Psoas muscle (tissue), 8 donors: ENCODE results near the gene HRK. TPM values are rescaled to one million over a fixed set of nuclear protein-coding genes. Genes with fewer than 3 reads are reported as not detected.

Source experiments
- ATAC-seq, 4 donors: fragments of 200-7000 bp; cut with Tn5 transposase; one replicate each; pipeline ENCODE4 v1.9.1; 2020; ENCODE audit warnings: moderate library complexity in 3 of 4, mild to moderate bottlenecking in 2 of 4
- DNase-seq, 2 donors: peaks; one replicate each; pipeline ENCODE4 v3.0.0-alpha.2; 2020
- H3K27ac ChIP-seq: fragments of 200-600 bp; one replicate; pipeline ENCODE4 v1.8.0; 2022
- H3K27me3 ChIP-seq, 3 donors: fragments of 200-600 bp in 1 of 3; one replicate each; pipeline versions ENCODE4 v1.6.1 to v1.8.0; 2013 to 2022; ENCODE audit warnings: low read length in 2 of 3, mild to moderate bottlenecking in 2 of 3, moderate library complexity in 1 of 3; ENCODE audit not compliant: insufficient read depth in 3 of 3
- H3K36me3 ChIP-seq, 2 donors: fragments of 200-600 bp in 1 of 2; one replicate each; pipeline versions ENCODE4 v1.6.1 to v1.8.0; 2013 to 2022; ENCODE audit warnings: low read depth in 1 of 2, mild to moderate bottlenecking in 1 of 2, moderate library complexity in 1 of 2; ENCODE audit not compliant: insufficient read depth in 1 of 2
- H3K4me1 ChIP-seq: fragments of 200-600 bp; one replicate; pipeline ENCODE4 v1.8.0; 2022
- H3K4me3 ChIP-seq: fragments of 200-600 bp; one replicate; pipeline ENCODE4 v1.8.0; 2022; ENCODE audit warnings: mild to moderate bottlenecking
- H3K9me3 ChIP-seq: fragments of 200-600 bp; one replicate; pipeline ENCODE4 v1.8.0; 2022
- CTCF ChIP-seq: fragments of 200-600 bp; IDR thresholded peaks from one replicate; pipeline ENCODE4 v1.8.0; 2022; ENCODE audit warnings: antibody characterized with exemption
- WGBS, 3 donors: extraction: QIAGEN DNeasy Blood & Tissue Kit; methylation state at CpG; one replicate each; pipeline versions ENCODE4 v1.1.6 to v1.1.7; 2013; 5-methylcytosine and 5-hydroxymethylcytosine counted together
- intact Hi-C, 2 donors: fragments of 100-400 bp; cut with DNase I; formaldehyde crosslinking; loops; one replicate each; pipeline versions ENCODE4 v1.11.0 to v1.14.2; 2022
- polyA plus RNA-seq, 3 donors: library from polyadenylated mRNA; stranded (reverse); fragments of 200-250 nt; gene quantifications; one replicate each; pipeline ENCODE4 v1.2.3, GENCODE V29; 2013
- total RNA-seq, 4 donors: library from RNA; stranded (reverse); fragmentation: NEBNext Ultra II Directional in 2 of 4; extraction: Animal tissue kit (Norgen Biotek cat#: 25700) in 2 of 4; gene quantifications; one replicate each; pipeline versions ENCODE4 v1.2.1 to v1.2.4, GENCODE V29; 2021 to 2023
- donor health status: healthy with polysubstance abuse.
- donor health status: DM: no; HTN: no; CAD: no; lungs with moderate emphysema.
- donor health status: Bipolar disorder and iron deficiency.
- donor health status: healthy.
- donor health status: DM: yes; HTN: yes; CAD: no.
- donor health status: DM: no; HTN: no; CAD: no.
- donor health status: DM: no; HTN: no; CAD: no.
- donor health status: DM: yes; HTN: yes; CAD: no.

HRK gene
- total and polyA plus RNA-seq, 7 donors, result under 0.01 to 0.60 (median 0.01) TPM; not detected in 2

DNA sequence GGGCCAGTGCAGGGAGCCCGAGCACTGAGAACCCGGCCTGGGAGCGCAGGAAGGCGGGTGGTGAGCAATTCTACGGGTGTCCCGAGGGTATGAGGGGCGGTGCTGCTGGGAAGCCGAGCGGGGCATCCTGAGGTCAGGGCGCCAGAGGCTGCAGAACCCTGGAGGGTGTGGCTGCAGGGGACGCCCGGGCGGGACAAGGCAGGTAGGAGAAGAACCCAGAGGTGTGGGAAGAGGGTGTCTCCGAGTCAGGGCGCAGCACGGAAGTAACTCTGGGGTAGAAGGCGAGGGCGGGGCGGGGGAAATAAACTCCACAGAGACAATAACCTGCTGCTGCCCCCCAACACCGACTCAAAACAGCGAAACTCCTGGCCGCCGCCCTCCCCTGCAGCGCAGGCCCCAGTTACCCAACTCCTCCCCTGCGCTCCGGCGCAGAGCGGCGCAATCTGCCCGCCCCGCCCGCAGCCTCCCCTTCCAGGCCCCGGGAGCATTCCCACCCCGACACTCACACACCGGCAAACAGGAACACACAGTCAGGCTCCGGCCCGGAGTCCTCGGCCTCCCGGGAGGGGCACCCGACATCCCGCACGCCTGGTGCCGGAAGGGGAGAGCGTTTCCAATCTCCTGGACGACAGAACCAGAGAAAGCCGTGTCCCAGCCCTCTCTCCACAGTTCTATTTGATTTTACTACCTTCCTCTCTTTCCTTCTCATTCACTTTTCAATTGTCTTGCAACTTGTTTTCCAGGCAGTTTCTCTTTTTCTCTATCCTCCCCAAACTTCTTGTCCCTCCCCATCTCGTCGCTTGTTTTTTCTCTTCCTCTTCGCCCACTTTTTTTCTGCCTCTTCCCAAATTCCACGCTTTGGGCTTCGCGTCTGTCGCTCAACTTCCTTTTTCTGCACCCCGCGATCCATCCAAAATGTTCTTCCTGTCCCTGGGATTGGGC, 2.4 kb downstream of the HRK start:
- Histone ChIP-seq H3K27ac (no peak overlapping the region), H3K4me1 (peaks cover 34% of the 10 kb centered on the region), H3K4me3 (peak overlapping the region; percentile 62), H3K9me3 (peaks cover 3% of the 10 kb centered on the region), H3K36me3 (no peaks in the 10 kb centered on the region), H3K27me3 (peaks cover 0 to 84% (median 44%) of the 10 kb centered on the region in 3 donors)
- no peak for TF ChIP-seq CTCF
- WGBS, 3 donors, result 6% methylated on average over 51 to 55 of the region's 55 CpGs
- ATAC-seq, result peak in 2 of 4 donors; percentile 21 to 39
- intact Hi-C loops, result no loop called here
- no peak for DNase-seq

- ATAC-seq (no peak), DNase-seq (no peak)
- no peak for TF ChIP-seq CTCF
- intact Hi-C loops, result no loop called here
- H3K36me3 ChIP-seq, result no peaks in the 10 kb centered on the region
- no peak overlapping the region for H3K27ac ChIP-seq
- peaks cover 3% of the 10 kb centered on the region for H3K9me3 ChIP-seq
- 12 to 20% (median 13%) methylated on average over 19 of the region's 19 CpGs for WGBS, 3 donors
- H3K4me3 ChIP-seq, result no peak overlapping the region
- H3K4me1 ChIP-seq, result peaks cover 23% of the 10 kb centered on the region
- peaks cover 0 to 67% (median 39%) of the 10 kb centered on the region in 3 donors for H3K27me3 ChIP-seq
These were observed 4.9 kb downstream of the HRK start for GRCh38 chr12:116876151-116876869.

- Histone ChIP-seq H3K4me1 (peaks cover 11% of the 10 kb centered on the region), H3K9me3 (peaks cover 3% of the 10 kb centered on the region), H3K36me3 (no peaks in the 10 kb centered on the region), H3K27ac (no peak overlapping the region), H3K4me3 (no peak overlapping the region), H3K27me3 (peaks cover 0 to 50% (median 31%) of the 10 kb centered on the region in 3 donors)
- TF ChIP-seq CTCF, result no peak
- DNase-seq (no peak), ATAC-seq (no peak)
- 89 to 92% (median 91%) methylated on average over 4 of the region's 4 CpGs for WGBS, 3 donors
- intact Hi-C loops, result no loop called here
These were observed 6.8 kb downstream of the HRK start for GRCh38 chr12:116874324-116874995.

DNA sequence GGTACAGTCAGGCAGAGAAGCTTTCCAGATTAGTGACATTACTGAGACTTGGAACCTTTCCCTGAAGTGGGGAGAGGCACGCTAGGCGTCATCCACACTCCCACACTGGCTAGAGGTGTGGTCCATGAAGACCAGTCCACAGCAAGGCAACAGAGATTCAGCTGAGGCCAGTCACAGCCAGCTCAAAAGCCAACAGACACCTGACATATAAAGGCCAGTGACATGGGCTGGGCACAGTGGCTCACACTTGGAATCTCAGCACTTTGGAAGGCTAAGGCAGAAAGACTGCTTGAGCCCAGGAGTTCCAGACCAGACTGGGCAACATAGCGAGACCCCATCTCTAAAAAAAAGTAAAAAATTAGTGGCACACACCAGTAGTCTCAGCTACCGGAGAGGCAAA, 10.9 kb downstream of the HRK start:
- peaks cover 0 to 8% (median 6%) of the 10 kb centered on the region in 3 donors for H3K27me3 ChIP-seq
- peaks cover 3% of the 10 kb centered on the region for H3K9me3 ChIP-seq
- no peaks in the 10 kb centered on the region for H3K4me1 ChIP-seq
- no peaks in the 10 kb centered on the region for H3K36me3 ChIP-seq
- WGBS, 3 donors, result 58 to 64% (median 60%) methylated on average over 4 of the region's 4 CpGs
- TF ChIP-seq CTCF, result no peak
- H3K27ac ChIP-seq, result no peak overlapping the region
- intact Hi-C loops, result no loop called here
- no peak overlapping the region for H3K4me3 ChIP-seq
- no peak for ATAC-seq
- no peak for DNase-seq
